NB4 (cell line): ENCODE results near the gene GNAT1.

Source experiments
- CTCF ChIP-seq: IDR thresholded peaks from one replicate; pipeline ENCODE4 v1.5.1; 2012; ENCODE audit warnings: low read depth, low read length
- POLR2A ChIP-seq: IDR thresholded peaks from 2 replicates; pipeline ENCODE4 v1.6.1; 2011; ENCODE audit warnings: mild to moderate bottlenecking; ENCODE audit not compliant: insufficient read length; ENCODE audit errors: extremely low read depth

- TF ChIP-seq CTCF, result no peak
- no peak for TF ChIP-seq POLR2A
Measured at GRCh38 chr3:50185230-50185629, 6.2 kb upstream of the GNAT1 start.
